Esophagus muscularis mucosa (tissue), 3 donors: Measurements from ENCODE around the gene EMC7.

ENCODE experiments used
- EP300 ChIP-seq: sonication (generic); formaldehyde crosslinking; IDR thresholded peaks from one replicate; pipeline ENCODE4 v1.6.1; 2017; ENCODE audit warnings: antibody characterized with exemption
- TF ChIP-seq, protein P1 (sequence below), 3 experiments: fragments of 200-600 bp in 2 of 3; fragments of 450-650 bp in 1 of 3; sonication (generic) in 2 of 3; IDR thresholded peaks; one replicate each; pipeline ENCODE4 v1.5.1; 2017 to 2019; ENCODE audit warnings: antibody characterized with exemption in 3 of 3, mild to moderate bottlenecking in 2 of 3, moderate library complexity in 1 of 3

DNA sequence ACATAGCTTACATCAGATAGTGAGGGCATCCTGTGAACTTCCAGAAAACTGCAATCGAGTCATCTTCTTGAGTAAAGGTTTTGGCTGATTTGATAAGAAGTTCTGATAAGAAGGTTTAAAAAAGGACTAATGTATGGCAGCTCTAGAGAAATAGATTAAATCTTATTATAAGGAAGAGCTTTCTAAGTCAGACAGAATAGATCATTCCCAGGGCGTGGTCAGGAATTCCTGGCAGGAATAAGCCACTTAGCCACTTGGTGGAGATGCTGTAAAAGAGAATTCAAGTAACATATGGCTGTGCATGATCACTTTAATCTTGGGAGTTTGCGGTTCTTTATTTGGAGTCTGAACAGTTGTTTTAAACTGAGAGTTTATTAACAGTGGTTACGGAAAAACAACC, 17.6 kb upstream of the EMC7 start:
- TF ChIP-seq, protein P1, sequence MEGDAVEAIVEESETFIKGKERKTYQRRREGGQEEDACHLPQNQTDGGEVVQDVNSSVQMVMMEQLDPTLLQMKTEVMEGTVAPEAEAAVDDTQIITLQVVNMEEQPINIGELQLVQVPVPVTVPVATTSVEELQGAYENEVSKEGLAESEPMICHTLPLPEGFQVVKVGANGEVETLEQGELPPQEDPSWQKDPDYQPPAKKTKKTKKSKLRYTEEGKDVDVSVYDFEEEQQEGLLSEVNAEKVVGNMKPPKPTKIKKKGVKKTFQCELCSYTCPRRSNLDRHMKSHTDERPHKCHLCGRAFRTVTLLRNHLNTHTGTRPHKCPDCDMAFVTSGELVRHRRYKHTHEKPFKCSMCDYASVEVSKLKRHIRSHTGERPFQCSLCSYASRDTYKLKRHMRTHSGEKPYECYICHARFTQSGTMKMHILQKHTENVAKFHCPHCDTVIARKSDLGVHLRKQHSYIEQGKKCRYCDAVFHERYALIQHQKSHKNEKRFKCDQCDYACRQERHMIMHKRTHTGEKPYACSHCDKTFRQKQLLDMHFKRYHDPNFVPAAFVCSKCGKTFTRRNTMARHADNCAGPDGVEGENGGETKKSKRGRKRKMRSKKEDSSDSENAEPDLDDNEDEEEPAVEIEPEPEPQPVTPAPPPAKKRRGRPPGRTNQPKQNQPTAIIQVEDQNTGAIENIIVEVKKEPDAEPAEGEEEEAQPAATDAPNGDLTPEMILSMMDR (IDR thresholded peaks at IDR 0.05): no peak
- TF ChIP-seq EP300: no peak
